NCI-H82 (cell line): ENCODE data around the gene RRAS2.

Experiments
- DNase-seq: peaks from one replicate; lab custom pipeline; 2025; lab: John Stamatoyannopoulos, UW

RRAS2 gene

GRCh38 chr11:14336507-14337503 is 22.2 kb downstream of the RRAS2 start:
- DNase-seq: no peak

GRCh38 chr11:14335712-14336111 is 23.3 kb downstream of the RRAS2 start:
- no peak for DNase-seq

GRCh38 chr11:14334893-14335292 is 24.1 kb downstream of the RRAS2 start:
- no peak for DNase-seq

- no peak for DNase-seq
Observed at GRCh38 chr11:14334192-14334591, 24.8 kb downstream of the RRAS2 start.

GRCh38 chr11:14331476-14332136 is 27.4 kb downstream of the RRAS2 start:
- DNase-seq: no peak

GRCh38 chr11:14330881-14331280 is 28.1 kb downstream of the RRAS2 start:
- no peak for DNase-seq

GRCh38 chr11:14329702-14330101 is 29.3 kb downstream of the RRAS2 start:
- DNase-seq: no peak

GRCh38 chr11:14327116-14327515 is 31.9 kb downstream of the RRAS2 start:
- no peak for DNase-seq

GRCh38 chr11:14323118-14323676 is 35.8 kb downstream of the RRAS2 start:
- no peak for DNase-seq

- DNase-seq: no peak
Observed at GRCh38 chr11:14322510-14322909, 36.5 kb downstream of the RRAS2 start.

GRCh38 chr11:14320020-14320419 is 39.0 kb downstream of the RRAS2 start:
- no peak for DNase-seq

GRCh38 chr11:14318581-14318981 is 40.4 kb downstream of the RRAS2 start:
- no peak for DNase-seq

- no peak for DNase-seq
Observed at GRCh38 chr11:14317659-14318325, 41.2 kb downstream of the RRAS2 start.

- no peak for DNase-seq
Observed at GRCh38 chr11:14315130-14315529, 43.9 kb downstream of the RRAS2 start.

GRCh38 chr11:14314127-14314526 is 44.9 kb downstream of the RRAS2 start:
- DNase-seq: no peak

GRCh38 chr11:14312736-14313438 is 46.1 kb downstream of the RRAS2 start:
- no peak for DNase-seq

GRCh38 chr11:14310679-14311078 is 48.3 kb downstream of the RRAS2 start:
- no peak for DNase-seq

- no peak for DNase-seq
Observed at GRCh38 chr11:14309425-14310192, 49.4 kb downstream of the RRAS2 start.

- no peak for DNase-seq
Observed at GRCh38 chr11:14308897-14309387, 50.0 kb downstream of the RRAS2 start.

GRCh38 chr11:14308114-14308896 is 50.7 kb downstream of the RRAS2 start:
- DNase-seq: peak; percentile 63
